ENCODE measurements around the gene CACNA1D. TPM values are rescaled to one million over a fixed set of nuclear protein-coding genes. Genes with fewer than 3 reads are reported as not detected.

Gene CACNA1D
- total RNA-seq, 1 experiment from 2014 or later: not detected

GRCh38 chr3:53547327-53547726 lies 52.9 kb downstream of the CACNA1D start:
- Histone ChIP-seq H3K36me3 (ENCODE audit: insufficient read depth, low read length, poor library complexity, severe bottlenecking) (no peaks in the 10 kb centered on the region), H3K27ac (ENCODE audit: low read depth, low read length, poor library complexity, severe bottlenecking) (no peak overlapping the region), H3K27me3 (replicated peaks; ENCODE audit: insufficient read depth, low read depth, low read length, poor library complexity) (no peaks in the 10 kb centered on the region), H3K4me1 (ENCODE audit: insufficient read depth, low read length, poor library complexity, severe bottlenecking) (no peaks in the 10 kb centered on the region), H3K4me3 (ENCODE audit: low read depth, low read length, poor library complexity, severe bottlenecking) (no peak overlapping the region), H3K9me3 (ENCODE audit: low read depth, low read length, poor library complexity, severe bottlenecking) (no peaks in the 10 kb centered on the region)
- DNase-seq (ENCODE audit: low spot score): no peak
- TF ChIP-seq EZH2 (IDR thresholded peaks at IDR 0.05; ENCODE audit: borderline replicate concordance, low read depth, low read length, poor library complexity, severe bottlenecking): no peak
- TF ChIP-seq CTCF (conservative IDR thresholded peaks at IDR 0.05; ENCODE audit: low read depth, low read length): no peak
- intact Hi-C loops (cut with micrococcal nuclease; ENCODE audit: unreplicated experiment): no loop called here
- POLR2A ChIA-PET (ENCODE audit: low non-redundant PET): no interaction called here
- CTCF ChIA-PET: no interaction called here
- BruUV-seq (replicated peaks): no TSS peak

GRCh38 chr3:53550005-53550620 lies 55.7 kb downstream of the CACNA1D start:
- DNase-seq (ENCODE audit: low spot score): no peak
- Histone ChIP-seq H3K27me3 (replicated peaks; ENCODE audit: insufficient read depth, low read depth, low read length, poor library complexity) (no peaks in the 10 kb centered on the region), H3K9me3 (ENCODE audit: low read depth, low read length, poor library complexity, severe bottlenecking) (no peaks in the 10 kb centered on the region), H3K4me3 (ENCODE audit: low read depth, low read length, poor library complexity, severe bottlenecking) (no peak overlapping the region), H3K4me1 (ENCODE audit: insufficient read depth, low read length, poor library complexity, severe bottlenecking) (no peaks in the 10 kb centered on the region), H3K27ac (ENCODE audit: low read depth, low read length, poor library complexity, severe bottlenecking) (no peak overlapping the region), H3K36me3 (ENCODE audit: insufficient read depth, low read length, poor library complexity, severe bottlenecking) (no peaks in the 10 kb centered on the region)
- CTCF ChIA-PET: no interaction called here
- no TSS peak for BruUV-seq (replicated peaks)
- TF ChIP-seq EZH2 (IDR thresholded peaks at IDR 0.05; ENCODE audit: borderline replicate concordance, low read depth, low read length, poor library complexity, severe bottlenecking) (no peak), CTCF (conservative IDR thresholded peaks at IDR 0.05; ENCODE audit: low read depth, low read length) (no peak)
- intact Hi-C loops (cut with micrococcal nuclease; ENCODE audit: unreplicated experiment): no loop called here
- POLR2A ChIA-PET (ENCODE audit: low non-redundant PET): no interaction called here

GRCh38 chr3:53551324-53551723 lies 56.9 kb downstream of the CACNA1D start:
- intact Hi-C loops (cut with micrococcal nuclease; ENCODE audit: unreplicated experiment): no loop called here
- Histone ChIP-seq H3K27me3 (replicated peaks; ENCODE audit: insufficient read depth, low read depth, low read length, poor library complexity) (no peaks in the 10 kb centered on the region), H3K9me3 (ENCODE audit: low read depth, low read length, poor library complexity, severe bottlenecking) (no peaks in the 10 kb centered on the region), H3K36me3 (ENCODE audit: insufficient read depth, low read length, poor library complexity, severe bottlenecking) (no peaks in the 10 kb centered on the region), H3K4me3 (ENCODE audit: low read depth, low read length, poor library complexity, severe bottlenecking) (no peak overlapping the region), H3K4me1 (ENCODE audit: insufficient read depth, low read length, poor library complexity, severe bottlenecking) (no peaks in the 10 kb centered on the region), H3K27ac (ENCODE audit: low read depth, low read length, poor library complexity, severe bottlenecking) (no peak overlapping the region)
- no peak for DNase-seq (ENCODE audit: low spot score)
- ChIA-PET CTCF (no interaction called here), POLR2A (ENCODE audit: low non-redundant PET) (no interaction called here)
- TF ChIP-seq CTCF (conservative IDR thresholded peaks at IDR 0.05; ENCODE audit: low read depth, low read length) (no peak), EZH2 (IDR thresholded peaks at IDR 0.05; ENCODE audit: borderline replicate concordance, low read depth, low read length, poor library complexity, severe bottlenecking) (no peak)
- no TSS peak for BruUV-seq (replicated peaks)

All from A673 (cell line).